GM12875 (cell line): Measurements from ENCODE around the gene TAGLN.

Experiments used
- H3K4me3 ChIP-seq: one replicate; pipeline ENCODE4 v1.5.1; 2011; ENCODE audit warnings: low read depth, low read length, control low read depth
- CTCF ChIP-seq: IDR thresholded peaks from 2 replicates; pipeline ENCODE4 v1.5.1; 2011; ENCODE audit warnings: low read depth, mild to moderate bottlenecking, control low read depth, inconsistent platforms, low read length, moderate library complexity, borderline replicate concordance; ENCODE audit not compliant: insufficient read depth

The TAGLN gene

DNA sequence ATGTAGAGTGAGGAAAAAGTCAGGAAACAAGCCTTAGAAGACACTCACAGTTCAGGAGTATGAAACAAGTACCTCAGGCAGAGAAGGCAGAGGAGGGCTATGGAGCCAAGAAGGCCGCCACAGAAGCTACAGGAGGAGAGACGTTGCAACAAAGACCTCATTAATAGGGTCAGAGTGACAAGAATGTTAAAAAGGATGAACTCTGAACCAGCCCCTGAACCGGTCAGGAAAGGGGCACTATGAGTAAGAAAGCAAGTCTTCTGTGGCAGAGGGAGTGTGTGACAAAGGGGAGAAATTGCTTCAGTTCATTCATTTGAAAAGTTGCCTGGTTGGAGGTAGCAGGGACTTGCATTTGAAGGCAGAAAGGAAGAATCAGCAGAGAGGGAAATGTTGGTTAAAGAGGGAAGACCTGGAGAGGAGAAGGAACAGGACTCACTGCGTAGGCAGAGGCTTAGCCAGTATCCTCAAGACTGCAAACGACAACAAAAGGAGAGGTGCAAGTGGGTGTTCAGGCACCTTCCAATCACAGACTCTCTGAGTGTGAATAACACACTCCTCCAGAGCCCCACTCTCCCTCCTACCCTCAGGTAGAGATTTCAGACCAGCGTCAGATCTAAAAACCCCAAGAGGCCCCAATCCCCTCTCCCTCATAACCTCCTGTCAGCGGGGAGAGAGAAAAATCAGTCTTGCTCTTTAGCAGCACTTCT lies 15.4 kb downstream of the TAGLN start:
- H3K4me3 ChIP-seq = no peak overlapping the region
- no peak for TF ChIP-seq CTCF

GRCh38 chr11:117217141-117218084 lies 18.2 kb downstream of the TAGLN start:
- no peak overlapping the region for H3K4me3 ChIP-seq
- TF ChIP-seq CTCF = no peak

GRCh38 chr11:117218133-117218915 lies 19.2 kb downstream of the TAGLN start:
- no peak overlapping the region for H3K4me3 ChIP-seq
- TF ChIP-seq CTCF = no peak

- no peak overlapping the region for H3K4me3 ChIP-seq
- no peak for TF ChIP-seq CTCF
Measured at GRCh38 chr11:117219001-117219400, 19.8 kb downstream of the TAGLN start.

- no peak overlapping the region for H3K4me3 ChIP-seq
- TF ChIP-seq CTCF = no peak
Measured at GRCh38 chr11:117219455-117219854, 20.3 kb downstream of the TAGLN start.

GRCh38 chr11:117219995-117220394 lies 20.8 kb downstream of the TAGLN start:
- no peak overlapping the region for H3K4me3 ChIP-seq
- no peak for TF ChIP-seq CTCF
